GM21515 (cell line): ENCODE data around the gene FKBP14.
"Not testable (repeated sequence)": the region's sequence is repeated elsewhere in the genome, so short reads cannot be mapped to it uniquely, and the experiment has no call there.

ENCODE experiments used
- ATAC-seq: cut with Tn5 transposase; IDR thresholded peaks from one replicate; pipeline ENCODE4 v1.9.1; 2021; ENCODE audit not compliant: unreplicated experiment

The FKBP14 gene

GRCh38 chr7:29962035-29962434 lies 64.5 kb downstream of the FKBP14 start:
- no peak for ATAC-seq

- ATAC-seq = not testable (repeated sequence)
These were observed 64.9 kb downstream of the FKBP14 start for GRCh38 chr7:29961611-29962010.
